Activated naive CD4-positive, alpha-beta T cell treated with Interleukin-2 at 50 U/mL for 16 hours (primary cell): Measurements from ENCODE around the gene KCTD17.

Experiments
- DNase-seq: peaks from one replicate; pipeline ENCODE4 v3.0.0-alpha.2; 2020

KCTD17 gene, protein sequence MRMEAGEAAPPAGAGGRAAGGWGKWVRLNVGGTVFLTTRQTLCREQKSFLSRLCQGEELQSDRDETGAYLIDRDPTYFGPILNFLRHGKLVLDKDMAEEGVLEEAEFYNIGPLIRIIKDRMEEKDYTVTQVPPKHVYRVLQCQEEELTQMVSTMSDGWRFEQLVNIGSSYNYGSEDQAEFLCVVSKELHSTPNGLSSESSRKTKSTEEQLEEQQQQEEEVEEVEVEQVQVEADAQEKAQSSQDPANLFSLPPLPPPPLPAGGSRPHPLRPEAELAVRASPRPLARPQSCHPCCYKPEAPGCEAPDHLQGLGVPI

DNA sequence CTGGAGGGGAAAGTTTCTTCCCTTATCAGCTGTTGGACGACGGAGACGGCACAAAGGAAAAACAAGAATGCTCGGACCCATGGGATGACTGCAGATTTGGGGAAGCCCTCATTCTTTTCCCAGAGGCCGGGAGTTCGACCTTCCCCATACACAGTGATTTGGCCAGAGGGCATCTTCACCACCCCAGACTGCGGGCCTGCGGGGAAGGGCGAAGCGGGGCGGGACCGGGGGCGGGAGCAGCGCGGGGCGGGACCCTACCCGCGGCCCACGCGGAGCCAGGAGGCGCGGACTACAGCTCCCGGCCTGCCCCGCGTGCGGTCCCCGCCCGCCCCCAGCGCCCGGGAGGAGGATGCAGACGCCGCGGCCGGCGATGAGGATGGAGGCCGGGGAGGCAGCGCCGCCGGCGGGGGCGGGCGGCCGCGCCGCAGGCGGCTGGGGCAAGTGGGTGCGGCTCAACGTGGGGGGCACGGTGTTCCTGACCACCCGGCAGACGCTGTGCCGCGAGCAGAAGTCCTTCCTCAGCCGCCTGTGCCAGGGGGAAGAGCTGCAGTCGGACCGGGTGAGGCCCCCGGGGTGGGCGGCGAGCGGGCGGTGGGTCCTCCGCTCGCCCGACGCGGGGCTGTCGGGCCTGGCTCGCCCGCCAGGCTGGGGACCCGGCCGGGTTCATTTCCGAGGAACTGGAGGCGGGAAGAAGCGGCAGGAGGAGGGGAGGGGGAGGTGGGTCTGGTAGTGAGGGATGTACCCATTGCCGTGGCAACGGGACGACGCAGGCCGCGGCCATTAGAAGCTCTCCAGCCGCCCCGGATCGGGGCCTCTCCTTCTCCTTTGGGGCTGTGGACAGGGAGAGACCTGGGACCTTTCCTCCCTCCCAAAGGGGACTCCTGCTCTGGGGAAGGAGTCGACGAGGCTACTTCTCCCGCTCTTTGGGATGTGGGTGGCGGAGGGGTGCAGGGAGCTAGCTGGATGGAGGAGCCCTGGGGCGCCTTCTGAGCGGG is at the start of gene KCTD17:
Gene KCTD17, plus strand, starts transcription at position 352 of the 995 bp plus-strand sequence. Its CDS starts 19 bp downstream, at position 371.
- DNase-seq = peak; percentile 79

DNA sequence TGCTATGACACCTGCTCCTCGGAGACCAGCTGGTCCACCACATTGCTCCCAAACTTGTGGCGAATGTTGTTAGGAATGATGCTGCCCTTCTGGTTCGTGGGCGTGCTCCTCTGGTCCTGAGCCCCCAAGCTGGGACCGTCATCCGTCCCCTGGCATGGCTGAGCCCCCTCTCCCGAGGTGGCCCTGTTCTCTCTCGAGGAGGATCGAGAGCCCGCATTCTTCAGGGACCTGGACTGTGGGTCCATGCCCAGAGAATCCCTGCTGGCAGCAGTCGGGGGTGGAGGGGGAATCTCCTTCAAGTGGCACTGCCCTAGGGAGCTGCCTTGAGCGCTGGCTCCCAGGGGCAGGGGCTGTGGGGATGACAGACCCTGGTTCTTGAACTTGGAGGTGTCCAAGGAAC is 49.7 kb upstream of the KCTD17 start:
- DNase-seq = no peak

DNA sequence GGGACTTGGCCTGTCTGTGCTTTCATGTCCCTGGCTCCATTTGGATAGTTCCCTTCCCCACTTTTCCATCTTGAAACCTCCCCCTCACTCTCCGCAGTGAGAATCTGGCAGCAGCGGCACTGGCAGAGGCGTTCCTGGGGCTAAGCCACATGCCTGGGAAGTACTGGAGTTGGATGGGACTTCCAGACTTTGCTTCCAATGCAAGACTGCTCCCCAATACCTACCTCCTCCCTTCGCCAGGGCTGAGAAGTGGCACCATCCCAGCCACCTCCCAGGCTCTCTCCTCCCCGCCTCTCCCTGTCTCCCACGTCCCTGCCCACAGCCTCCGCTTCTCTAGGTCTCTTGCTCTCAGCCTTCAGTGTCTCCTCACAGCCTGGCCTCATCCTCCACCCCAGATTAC is 48.9 kb upstream of the KCTD17 start:
- no peak for DNase-seq

DNA sequence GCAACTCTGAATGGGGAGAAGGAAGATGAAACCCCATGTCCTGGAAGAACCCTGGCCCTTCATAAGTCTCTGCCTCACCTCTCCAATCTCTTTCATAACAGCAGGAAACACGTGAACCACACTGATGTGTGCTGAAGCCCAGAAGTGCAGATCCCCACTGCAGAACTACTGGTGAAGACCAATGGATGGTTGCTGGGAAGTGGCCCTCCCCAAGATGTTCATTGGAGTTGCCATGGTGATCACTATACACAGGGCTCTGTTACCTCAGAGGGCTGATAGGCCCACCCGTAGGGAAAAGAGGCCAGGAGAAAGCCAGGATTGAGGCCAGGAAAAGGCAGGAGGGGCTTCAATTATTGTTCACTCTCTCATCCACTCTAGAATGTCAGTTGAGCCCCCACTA is 43.9 kb upstream of the KCTD17 start:
- DNase-seq = no peak

DNA sequence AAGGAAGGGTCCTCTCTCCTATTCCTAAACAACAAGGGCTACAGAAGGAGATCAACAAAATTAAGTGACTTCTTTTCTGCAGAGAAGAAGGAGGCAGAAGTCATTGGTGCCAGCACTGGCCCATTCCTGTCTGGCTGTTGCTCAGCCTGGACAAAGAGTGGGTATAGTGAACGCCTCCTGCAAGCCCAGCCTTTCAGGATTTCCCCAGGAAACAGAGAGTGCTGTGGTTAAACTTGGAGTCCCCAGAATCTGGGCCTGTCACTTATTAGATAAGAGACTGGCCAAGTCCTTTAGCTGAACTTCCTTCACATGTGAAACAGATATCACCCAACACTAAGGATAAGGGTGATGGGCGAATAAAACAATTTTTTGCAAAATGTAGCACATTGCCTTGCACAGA is 43.2 kb upstream of the KCTD17 start:
- no peak for DNase-seq

DNA sequence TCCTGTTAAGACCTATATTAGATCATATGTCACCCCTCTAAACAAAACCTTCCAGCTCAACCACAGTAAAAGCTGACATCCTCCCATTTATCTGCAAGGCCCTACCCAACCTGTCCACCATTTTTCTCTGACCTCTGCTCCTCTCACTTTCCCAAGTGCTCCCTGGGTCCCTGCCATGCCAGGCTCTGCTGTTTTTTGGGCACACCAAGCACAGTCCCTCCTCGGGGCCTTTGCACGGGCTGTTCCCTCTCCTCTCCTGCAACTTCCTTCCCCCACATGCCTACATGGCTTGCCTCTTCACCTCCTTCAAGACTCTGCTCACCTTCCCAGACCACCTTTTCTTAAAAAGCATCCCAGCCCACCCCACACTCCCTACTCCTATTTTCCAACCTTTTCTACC is 42.1 kb upstream of the KCTD17 start:
- no peak for DNase-seq

DNA sequence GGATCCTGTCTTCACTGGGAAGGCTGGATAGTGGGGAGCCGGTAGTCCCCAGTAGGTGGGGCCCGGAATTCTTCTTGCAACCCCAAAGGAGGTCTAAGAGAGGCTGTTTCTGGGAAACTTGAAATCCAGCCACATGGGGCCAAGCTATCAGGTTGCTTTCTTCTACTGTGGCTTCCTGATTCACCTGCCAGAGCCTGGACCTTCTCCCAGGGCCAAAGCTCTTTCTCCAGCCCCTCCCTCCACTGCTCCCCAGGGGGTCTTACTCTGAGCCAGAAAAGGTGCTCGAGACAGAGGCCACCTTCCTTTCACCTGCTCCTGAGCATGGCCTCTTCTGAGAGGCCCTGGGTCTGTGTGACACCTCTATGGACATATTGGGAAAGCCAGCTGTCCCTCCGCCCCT is 41.4 kb upstream of the KCTD17 start:
- no peak for DNase-seq

DNA sequence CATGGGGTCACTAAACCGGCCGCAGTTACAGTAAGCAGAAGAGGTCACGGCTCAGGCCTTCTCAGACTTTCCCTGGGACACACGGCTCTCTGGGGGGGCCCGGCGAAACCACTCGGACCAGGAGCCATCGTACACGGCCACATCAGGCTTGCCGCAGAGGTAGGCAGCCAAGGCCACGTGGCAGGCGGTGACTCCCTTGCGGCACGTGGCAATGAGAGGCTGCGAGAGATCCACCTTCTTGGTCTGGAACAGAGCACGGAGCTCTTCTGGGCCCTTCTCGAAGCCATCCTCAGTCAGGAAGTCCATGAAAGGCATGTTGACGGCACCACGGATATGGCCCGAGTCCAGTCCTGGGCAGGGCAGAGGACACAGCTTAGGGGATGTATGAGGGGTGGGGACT is 40.6 kb upstream of the KCTD17 start:
- DNase-seq = no peak

DNA sequence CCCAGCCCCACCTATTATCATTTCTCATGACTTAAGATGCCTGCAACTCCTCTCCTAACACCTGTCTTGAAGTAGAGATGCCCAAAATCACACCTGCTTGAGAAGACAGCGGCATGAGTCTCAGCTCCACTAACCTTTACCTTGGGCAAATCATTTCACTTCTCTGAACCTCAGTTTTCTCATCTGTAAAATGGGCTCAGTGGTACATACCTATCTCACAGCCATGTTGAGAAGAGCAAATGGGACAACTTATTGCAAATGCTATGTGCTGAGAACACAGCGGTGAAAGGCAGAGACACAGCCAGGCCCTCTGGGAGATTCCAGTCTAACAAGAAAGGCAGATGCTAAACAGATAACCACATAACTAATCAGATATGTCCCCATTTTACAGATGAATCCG is 40.1 kb upstream of the KCTD17 start:
- no peak for DNase-seq

DNA sequence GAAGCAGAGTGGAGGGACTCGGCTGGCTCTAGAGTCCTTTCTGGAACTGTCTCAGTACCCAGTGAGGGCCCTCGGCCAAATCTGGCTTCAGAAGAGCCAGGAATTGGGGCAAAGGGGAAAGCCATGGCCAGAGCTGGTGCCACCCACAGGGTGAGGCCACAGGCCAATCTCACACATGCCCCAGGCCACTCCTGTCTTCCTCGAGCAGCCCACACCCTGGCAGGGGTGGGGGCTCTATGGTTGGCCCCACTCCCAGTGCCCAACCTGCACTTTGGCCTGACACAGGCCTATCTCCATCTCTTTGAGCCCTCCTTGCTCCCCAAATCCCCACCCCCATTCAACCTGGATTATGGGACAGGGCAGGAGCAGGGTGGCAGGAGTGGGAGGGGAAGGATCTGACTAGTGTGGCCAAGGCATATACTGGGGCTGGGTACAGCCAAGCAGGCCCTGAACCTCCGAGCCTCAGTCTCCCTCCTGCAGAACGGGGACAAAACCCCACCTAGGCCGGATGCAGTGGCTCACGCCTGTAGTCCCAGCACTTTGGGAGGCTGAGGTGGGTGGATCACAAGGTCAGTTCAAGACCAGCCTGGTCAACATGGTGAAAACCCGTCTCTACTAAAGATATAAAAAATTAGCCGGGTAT is 39.2 kb upstream of the KCTD17 start:
- DNase-seq = no peak

DNA sequence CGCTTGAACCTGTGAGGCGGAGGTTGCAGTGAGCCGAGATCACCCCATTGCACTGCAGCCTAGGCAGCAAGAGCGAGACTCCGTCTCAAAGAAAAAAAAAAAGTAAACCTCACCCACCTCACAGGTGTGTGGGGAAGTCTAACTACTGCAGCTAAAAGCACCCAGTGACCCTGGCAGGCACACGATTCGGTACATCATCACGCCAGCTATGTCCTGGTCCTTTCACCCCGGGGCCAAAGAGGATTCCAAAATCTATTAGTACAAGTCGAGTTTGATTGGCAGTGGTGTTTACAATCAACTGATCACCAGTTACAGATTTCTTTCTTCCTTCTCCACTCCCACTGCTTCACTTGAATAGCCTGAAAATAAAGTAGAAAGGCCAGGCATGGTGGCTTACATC is 38.6 kb upstream of the KCTD17 start:
- no peak for DNase-seq

DNA sequence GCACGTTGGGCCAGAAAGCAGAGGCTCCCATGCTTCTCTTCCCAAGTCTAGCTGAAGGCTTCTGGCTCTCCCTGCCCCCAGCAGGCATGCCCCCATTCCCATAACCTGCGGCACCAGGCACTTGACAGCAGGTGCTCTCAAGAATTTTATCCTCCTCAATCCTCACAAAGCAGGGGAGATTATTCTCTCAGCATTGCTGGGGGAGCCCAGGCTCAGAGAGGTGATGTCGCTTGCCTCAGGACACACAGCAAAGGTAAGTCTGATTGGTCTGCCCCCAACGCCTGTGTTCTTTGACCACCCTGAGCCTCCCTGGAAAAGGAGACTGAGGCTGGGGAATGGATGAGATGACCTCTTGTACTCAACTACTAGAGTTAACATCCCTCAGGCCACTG is 37.1 kb upstream of the KCTD17 start:
- no peak for DNase-seq

DNA sequence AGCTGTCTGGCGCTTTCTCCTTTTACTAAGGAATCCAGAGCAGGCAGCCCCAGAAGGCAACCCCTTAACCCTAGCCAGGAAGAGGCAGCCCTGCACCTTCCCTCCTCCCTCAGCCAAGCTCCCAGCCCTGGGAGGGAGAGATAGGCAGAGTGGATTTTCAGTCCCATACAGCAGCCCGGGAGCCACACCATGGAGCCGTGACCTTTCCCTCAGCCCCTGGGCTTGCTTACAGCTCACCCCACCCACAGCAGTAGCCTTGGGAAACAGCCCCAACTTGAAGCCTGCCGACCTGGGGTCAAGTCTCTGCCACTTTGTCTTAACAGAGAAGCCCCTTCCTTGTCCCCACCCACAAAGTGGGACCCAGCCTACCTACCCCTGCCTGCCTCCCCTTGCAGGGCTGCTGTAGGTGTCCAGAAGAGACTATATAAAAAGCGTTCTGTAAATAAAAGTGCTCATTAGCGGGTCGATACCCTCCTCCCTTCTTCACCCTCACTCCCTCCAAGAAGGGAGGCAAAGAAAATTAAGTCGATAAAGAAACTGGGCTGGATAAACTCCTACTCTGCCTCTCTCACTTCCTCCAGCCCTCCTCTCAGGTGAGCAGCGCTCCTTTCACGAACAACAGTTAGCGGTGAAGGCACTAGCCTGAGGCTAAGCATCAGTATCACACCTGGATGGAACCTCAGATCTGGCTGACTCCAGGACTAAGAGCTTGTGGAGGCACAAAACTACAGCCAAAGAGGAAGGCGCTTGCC is 36.5 kb upstream of the KCTD17 start:
- no peak for DNase-seq

DNA sequence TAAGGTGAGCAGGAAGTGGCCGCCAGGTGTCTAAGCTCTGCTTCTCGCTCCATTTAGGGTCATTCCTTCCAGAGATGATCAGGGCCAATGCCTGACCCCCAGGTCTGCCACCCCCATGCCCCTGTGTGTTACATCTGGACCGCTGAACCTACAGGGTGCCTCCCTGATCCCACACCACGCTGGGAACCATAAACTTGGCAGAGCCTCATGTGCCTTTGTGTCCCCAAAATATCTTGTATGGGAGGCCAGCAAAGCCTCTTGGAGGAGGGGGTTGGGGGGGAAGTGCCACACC is 36.0 kb upstream of the KCTD17 start:
- no peak for DNase-seq

DNA sequence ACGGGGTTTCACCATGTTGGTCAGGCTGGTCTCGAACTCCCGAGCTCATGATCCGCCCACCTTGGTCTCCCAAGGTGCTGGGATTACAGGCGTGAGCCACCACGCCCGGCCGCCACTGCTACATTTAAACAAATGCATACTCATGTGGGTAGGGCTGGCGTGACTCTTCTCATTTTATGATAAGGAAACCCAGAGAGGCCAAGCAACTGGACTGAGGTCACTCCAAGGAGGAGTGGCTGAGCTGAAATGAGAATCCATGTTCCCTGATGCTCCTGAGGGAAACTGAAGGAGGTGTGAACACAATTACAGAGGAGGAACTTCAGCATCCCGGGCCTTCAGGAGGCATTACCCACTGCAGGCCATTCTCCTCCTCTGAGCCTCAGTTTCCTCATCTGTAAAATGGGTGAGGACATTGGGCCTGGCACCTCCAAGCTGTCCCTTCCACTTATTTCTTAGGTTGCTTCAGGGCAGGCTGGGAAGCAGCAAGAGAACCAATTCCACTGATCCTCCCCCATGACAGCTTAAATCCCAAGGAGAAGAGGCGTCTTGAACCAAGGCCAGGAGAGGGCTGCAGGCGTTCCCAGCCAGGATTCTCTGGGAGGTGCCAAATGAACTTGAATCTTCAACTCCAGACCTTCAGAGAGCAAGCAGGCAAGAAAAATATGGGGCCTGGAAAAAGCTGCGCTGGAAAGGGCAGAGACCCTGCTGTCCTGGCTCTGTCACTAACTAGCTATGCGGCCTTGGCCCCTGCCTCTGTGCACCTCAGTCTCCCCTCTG is 35.2 kb upstream of the KCTD17 start:
- no peak for DNase-seq

DNA sequence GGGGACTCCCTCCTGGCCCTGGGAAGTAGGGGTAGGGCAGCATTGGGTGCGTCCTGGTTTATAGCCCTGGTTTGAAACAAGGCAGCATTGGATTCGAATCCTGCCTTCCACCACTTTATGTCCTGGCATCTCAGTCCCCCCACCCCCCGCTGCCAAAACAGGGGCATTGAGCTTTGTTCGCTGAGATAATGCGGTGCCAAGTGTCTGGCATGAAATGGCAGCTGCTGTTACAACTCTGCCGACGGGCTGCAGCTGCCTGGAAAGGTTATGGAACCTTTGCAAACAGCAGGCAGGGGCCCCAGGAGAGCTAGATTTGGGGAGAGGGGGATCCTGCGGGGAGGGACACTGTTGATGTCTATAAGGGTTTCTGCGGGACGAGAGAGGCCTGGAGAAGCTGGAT is 34.2 kb upstream of the KCTD17 start:
- no peak for DNase-seq

DNA sequence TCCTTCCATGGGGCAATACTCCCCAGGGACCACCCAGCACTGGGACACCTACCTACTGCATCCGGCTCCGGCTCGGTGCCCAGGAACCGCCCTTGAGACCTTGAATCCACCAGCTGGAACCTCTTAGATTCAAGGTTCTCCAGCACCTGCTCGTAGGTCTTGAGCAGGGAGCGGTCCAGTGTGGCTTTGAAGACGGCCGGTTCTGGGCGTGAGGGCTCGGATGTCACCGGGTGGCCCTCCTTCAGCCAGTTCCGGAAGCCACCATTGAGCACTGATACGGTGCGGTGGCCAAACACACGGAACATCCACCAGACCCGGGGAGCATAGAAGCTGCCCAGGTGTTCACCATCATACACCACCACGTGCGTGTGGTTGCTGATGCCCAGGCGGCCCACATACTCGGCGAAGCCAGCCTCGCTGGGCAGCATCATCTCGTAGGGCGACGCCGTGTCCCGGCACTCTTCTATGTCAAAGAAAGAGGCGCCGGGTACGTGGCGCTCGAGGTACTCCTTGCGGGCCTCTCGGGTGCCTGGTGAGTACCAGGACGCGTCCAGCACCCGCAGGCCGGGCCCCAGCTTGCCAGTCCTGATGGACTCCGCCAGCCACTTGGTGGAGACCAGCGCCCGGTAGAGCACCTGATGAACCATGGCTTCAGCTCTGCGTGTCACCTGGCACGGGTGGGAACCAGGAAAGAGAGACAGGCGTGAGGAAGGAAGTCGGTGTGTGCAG is 33.3 kb upstream of the KCTD17 start:
- DNase-seq = no peak

DNA sequence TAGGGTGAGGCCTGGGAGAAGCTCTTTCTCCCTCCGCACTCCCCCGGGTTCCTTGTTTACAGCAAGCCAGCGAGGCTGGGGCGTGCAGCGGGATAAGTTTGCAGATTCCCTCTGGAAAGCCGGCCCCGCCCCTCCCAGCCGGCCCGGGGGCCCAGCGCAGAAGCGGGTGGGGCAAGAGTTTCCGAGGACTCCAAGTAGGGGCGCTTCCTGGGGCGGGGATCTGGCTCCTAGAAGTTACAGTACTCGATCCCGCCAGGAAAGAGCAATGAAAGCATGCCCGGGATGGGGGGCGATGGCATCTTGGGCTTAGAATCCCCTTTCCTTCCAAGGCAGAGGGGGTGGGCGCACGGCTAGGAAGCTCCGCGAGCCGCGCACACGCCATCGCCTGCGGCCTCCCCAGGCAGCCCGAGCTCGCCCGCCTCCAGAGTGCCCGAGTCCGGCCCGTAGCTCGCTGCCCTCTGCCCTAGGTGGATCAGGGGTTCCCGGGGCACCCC is 32.7 kb upstream of the KCTD17 start:
- DNase-seq = no peak

DNA sequence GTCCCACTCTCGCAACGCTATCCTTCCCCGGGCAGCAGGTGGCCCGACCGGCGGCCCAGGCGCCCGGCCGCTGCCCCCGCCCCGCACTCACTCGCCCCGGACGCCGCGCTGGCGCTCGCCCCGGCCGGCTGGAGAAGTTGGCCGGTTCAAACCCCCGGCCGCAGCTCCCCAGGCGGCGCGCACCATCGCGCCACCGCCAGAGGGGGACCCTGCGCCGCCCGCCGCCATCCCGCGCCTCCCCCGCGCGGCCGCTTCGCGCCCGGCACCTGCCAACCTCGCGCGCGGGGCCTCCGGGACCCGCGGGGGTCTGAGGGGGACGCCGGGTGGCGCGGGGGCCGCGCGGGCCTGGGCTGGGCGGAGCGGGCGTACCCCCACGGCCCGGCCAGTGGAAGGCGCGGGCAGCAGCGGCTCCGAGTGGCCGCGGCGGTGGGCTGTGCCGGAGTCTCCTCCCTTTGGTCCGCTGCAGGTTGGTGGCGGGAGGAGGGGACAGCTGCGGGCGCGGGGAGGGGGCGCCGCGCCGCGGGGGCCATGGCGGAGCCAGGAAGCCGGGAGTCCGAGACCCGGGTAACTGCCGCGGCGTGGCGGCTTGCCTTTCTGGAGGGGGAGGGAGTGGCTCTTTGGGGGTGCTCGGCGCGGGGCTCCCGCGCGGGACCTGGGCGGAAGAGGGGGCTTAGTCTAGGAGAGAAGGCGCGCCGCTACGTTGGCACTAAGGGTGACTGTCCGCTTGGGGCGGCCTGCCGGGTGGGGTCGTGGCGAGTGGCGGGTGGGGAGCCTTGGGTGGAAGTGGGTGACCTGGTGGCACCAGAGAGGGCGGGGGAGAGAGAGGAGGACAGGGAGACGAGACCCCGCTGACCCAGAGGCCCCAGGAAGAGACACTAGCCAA is 32.0 kb upstream of the KCTD17 start, which contains the start of the genes MPST and TST:
Gene MPST, plus strand, starts transcription at position 434 of the 883 bp plus-strand sequence. Its CDS starts 95 bp downstream, at position 529.
Gene TST, minus strand, starts transcription at position 139 of the 883 bp plus-strand sequence. CDS start 715 bp downstream, outside the sequence.
- DNase-seq = peak; percentile 45

DNA sequence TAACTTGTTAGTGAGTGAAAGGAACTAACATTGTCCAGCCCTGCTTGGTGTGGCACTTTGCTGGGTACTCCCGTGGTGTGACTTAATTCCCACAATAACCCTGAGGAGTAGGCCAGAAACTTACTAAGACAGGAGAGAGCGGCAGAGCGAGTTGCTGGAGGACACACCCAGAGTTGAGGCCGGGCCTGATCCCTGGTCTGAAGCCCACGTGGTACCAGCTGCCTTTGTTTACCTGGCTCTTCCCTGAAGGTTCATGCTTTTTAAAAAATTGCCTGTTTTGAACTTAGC is 31.4 kb upstream of the KCTD17 start:
- no peak for DNase-seq
